ENCODE data around the gene HDX. TPM values are rescaled to one million over a fixed set of nuclear protein-coding genes. Genes with fewer than 3 reads are reported as not detected.

HDX gene
- total and polyA plus RNA-seq, 2 donors from 2014 or later: 1.9 to 5.9 TPM

- intact Hi-C loops (cut with DNase I): no loop called here
- Histone ChIP-seq H3K9ac (ENCODE audit: low read length in 3 of 3) (no peak overlapping the region), H3K4me3 (ENCODE audit: low read length in 3 of 3) (no peak overlapping the region), H3K27ac (ENCODE audit: low read depth in 2 of 2, low read length in 2 of 2) (no peak overlapping the region), H3K4me1 (ENCODE audit: control insufficient read depth in 2 of 3, insufficient read depth in 2 of 3, low read depth in 1 of 3, low read length in 3 of 3) (no peaks in the 10 kb centered on the region), H3K9me3 (ENCODE audit: control insufficient read depth in 2 of 3, insufficient read depth in 1 of 3, low read length in 3 of 3) (no peaks in the 10 kb centered on the region), H3K27me3 (ENCODE audit: control insufficient read depth, insufficient read depth, low read length) (no peaks in the 10 kb centered on the region), H3K36me3 (ENCODE audit: control insufficient read depth in 2 of 3, insufficient read depth in 3 of 3, low read length in 3 of 3) (no peaks in the 10 kb centered on the region)
- TF ChIP-seq, protein P1, sequence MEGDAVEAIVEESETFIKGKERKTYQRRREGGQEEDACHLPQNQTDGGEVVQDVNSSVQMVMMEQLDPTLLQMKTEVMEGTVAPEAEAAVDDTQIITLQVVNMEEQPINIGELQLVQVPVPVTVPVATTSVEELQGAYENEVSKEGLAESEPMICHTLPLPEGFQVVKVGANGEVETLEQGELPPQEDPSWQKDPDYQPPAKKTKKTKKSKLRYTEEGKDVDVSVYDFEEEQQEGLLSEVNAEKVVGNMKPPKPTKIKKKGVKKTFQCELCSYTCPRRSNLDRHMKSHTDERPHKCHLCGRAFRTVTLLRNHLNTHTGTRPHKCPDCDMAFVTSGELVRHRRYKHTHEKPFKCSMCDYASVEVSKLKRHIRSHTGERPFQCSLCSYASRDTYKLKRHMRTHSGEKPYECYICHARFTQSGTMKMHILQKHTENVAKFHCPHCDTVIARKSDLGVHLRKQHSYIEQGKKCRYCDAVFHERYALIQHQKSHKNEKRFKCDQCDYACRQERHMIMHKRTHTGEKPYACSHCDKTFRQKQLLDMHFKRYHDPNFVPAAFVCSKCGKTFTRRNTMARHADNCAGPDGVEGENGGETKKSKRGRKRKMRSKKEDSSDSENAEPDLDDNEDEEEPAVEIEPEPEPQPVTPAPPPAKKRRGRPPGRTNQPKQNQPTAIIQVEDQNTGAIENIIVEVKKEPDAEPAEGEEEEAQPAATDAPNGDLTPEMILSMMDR (IDR thresholded peaks at IDR 0.05; ENCODE audit: borderline replicate concordance, extremely low read depth, insufficient read depth): no peak
- no peak for DNase-seq
- FAIRE-seq: no peak
Observed at GRCh38 chrX:84475596-84475995, 26.7 kb downstream of the HDX start.

DNA sequence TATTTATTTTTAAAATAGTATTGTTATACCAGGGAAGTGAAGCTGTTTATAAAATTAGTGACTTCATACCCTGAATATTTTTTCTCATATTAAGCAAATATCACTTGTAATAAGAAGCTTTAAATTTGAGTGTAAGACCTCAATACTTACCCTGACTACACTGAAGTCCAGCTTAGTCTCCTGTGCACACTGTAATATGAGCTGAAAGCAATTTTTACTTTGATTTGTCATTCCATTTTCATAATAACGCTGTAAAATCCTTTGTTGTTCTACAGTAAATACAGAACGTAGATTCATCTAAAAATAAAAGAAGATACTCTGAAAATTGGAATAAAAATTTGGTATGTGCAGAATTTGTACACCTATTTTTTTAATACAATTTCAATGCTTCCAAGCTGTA lies 27.2 kb downstream of the HDX start:
- intact Hi-C loops (cut with DNase I): no loop called here
- DNase-seq (no peak), FAIRE-seq (no peak)
- Histone ChIP-seq H3K9ac (ENCODE audit: low read length in 3 of 3) (no peak overlapping the region), H3K9me3 (ENCODE audit: control insufficient read depth in 2 of 3, insufficient read depth in 1 of 3, low read length in 3 of 3) (no peaks in the 10 kb centered on the region), H3K4me1 (ENCODE audit: control insufficient read depth in 2 of 3, insufficient read depth in 2 of 3, low read depth in 1 of 3, low read length in 3 of 3) (no peaks in the 10 kb centered on the region), H3K36me3 (ENCODE audit: control insufficient read depth in 2 of 3, insufficient read depth in 3 of 3, low read length in 3 of 3) (no peaks in the 10 kb centered on the region), H3K27ac (ENCODE audit: low read depth in 2 of 2, low read length in 2 of 2) (no peak overlapping the region), H3K4me3 (ENCODE audit: low read length in 3 of 3) (no peak overlapping the region), H3K27me3 (ENCODE audit: control insufficient read depth, insufficient read depth, low read length) (no peaks in the 10 kb centered on the region)
- TF ChIP-seq, protein P1 (IDR thresholded peaks at IDR 0.05; ENCODE audit: borderline replicate concordance, extremely low read depth, insufficient read depth): no peak

DNA sequence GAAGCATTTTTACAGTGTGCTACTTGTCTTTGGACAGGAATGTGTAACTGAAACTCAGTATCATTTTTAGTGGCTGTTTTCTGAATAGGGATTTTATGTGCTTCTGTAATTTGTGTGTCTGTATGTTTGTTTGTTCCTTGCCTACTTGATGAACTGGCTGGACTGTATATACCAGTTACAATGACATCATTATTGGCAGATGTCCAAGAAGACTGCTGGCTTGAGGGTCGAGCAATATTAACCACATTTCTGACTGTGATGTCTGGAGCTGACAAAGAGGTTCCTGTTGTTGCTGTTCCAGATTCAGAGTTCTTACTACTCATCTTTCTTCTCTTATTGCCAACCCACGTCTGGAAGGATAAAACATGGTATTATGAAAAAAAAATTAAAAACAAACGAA lies 33.0 kb downstream of the HDX start:
- Histone ChIP-seq H3K36me3 (ENCODE audit: control insufficient read depth in 2 of 3, insufficient read depth in 3 of 3, low read length in 3 of 3) (peaks cover 0 to 9% (median 0%) of the 10 kb centered on the region in 3 donors), H3K27ac (ENCODE audit: low read depth in 2 of 2, low read length in 2 of 2) (no peak overlapping the region), H3K4me1 (ENCODE audit: control insufficient read depth in 2 of 3, insufficient read depth in 2 of 3, low read depth in 1 of 3, low read length in 3 of 3) (no peaks in the 10 kb centered on the region), H3K9me3 (ENCODE audit: control insufficient read depth in 2 of 3, insufficient read depth in 1 of 3, low read length in 3 of 3) (no peaks in the 10 kb centered on the region), H3K9ac (ENCODE audit: low read length in 3 of 3) (no peak overlapping the region), H3K4me3 (ENCODE audit: low read length in 3 of 3) (no peak overlapping the region), H3K27me3 (ENCODE audit: control insufficient read depth, insufficient read depth, low read length) (no peaks in the 10 kb centered on the region)
- DNase-seq (peak in 1 of 5 donors; percentile 3), FAIRE-seq (no peak)
- TF ChIP-seq, protein P1 (IDR thresholded peaks at IDR 0.05; ENCODE audit: borderline replicate concordance, extremely low read depth, insufficient read depth): no peak
- intact Hi-C loops (cut with DNase I): no loop called here

DNA sequence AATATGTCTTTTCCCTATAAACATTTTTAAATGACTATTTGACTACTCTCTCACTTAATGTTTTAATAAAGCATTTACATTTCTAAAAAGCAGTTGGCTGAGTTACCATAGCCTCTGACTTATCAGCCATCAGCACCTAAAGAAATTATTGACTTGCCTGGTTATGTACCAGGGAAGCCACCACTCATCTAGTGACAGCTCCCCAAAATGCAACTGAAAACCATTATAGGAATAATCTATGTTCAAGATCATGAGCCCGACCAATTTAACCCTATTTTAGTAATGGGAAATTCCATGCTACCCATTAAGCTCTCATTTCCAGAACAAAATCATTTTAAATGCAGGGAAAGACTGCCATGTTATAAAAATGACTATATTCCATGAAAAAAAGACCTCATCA lies 34.4 kb downstream of the HDX start:
- Histone ChIP-seq H3K9ac (ENCODE audit: low read length in 3 of 3) (no peak overlapping the region), H3K27me3 (ENCODE audit: control insufficient read depth, insufficient read depth, low read length) (no peaks in the 10 kb centered on the region), H3K4me1 (ENCODE audit: control insufficient read depth in 2 of 3, insufficient read depth in 2 of 3, low read depth in 1 of 3, low read length in 3 of 3) (no peaks in the 10 kb centered on the region), H3K27ac (ENCODE audit: low read depth in 2 of 2, low read length in 2 of 2) (no peak overlapping the region), H3K9me3 (ENCODE audit: control insufficient read depth in 2 of 3, insufficient read depth in 1 of 3, low read length in 3 of 3) (no peaks in the 10 kb centered on the region), H3K36me3 (ENCODE audit: control insufficient read depth in 2 of 3, insufficient read depth in 3 of 3, low read length in 3 of 3) (peaks cover 0 to 9% (median 0%) of the 10 kb centered on the region in 3 donors), H3K4me3 (ENCODE audit: low read length in 3 of 3) (no peak overlapping the region)
- FAIRE-seq (no peak), DNase-seq (no peak)
- TF ChIP-seq, protein P1 (IDR thresholded peaks at IDR 0.05; ENCODE audit: borderline replicate concordance, extremely low read depth, insufficient read depth): no peak
- intact Hi-C loops (cut with DNase I): no loop called here
